ENCODE results near the gene SELENON. TPM values are rescaled to one million over a fixed set of nuclear protein-coding genes. Genes with fewer than 3 reads are reported as not detected.

Gene SELENON
- total and polyA plus RNA-seq, 2 of the 8 experiments (the other 6 are each of a cell fraction or from before 2014, with no cell fraction given): 43.0 to 77.6 TPM

DNA sequence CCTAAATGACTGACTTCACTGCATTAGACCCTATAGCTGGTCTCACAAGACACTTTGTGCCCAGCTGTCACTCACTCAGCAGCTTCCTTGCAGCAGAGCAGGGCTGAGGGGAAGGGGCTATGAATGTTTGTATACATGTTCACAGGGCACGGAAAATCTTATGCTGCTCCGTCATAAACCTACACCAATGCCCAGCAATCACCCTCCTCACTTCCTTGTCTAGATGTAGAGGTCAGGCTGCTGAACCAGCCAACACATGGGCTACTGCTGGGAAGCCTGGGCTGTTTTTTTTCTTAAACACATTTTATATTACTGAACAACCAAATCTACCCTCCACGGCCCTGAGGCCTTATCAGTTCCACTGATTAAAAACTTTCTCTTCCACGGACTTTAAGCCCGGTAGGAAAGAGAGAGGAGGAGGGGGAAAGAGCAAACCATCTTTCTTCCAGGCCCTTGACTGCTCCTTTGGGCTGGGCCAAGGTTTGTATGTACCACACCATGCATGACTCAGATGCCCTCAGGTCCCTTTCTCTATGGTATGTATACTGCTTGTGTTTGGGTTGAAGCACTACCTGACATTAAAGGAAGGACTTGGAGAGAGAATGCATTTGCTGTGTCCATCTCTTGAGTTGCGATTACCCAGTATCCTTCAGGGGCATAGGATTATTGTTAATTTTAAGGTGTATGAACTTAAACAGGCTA, 32.5 kb downstream of the SELENON start:
- Histone ChIP-seq H2AK5ac (ENCODE audit: low read depth, low read length) (no peak overlapping the region), H3K4me1 (replicated peaks in 1 of 4; ENCODE audit: control insufficient read depth in 3 of 4, insufficient read depth in 4 of 4, low read length in 3 of 4) (no peaks in the 10 kb centered on the region), H4K91ac (replicated peaks; ENCODE audit: insufficient read length, low read length) (no peak overlapping the region), H2BK5ac (ENCODE audit: low read depth, low read length) (no peak overlapping the region), H3K79me2 (ENCODE audit: control insufficient read depth in 1 of 2, insufficient read depth in 2 of 2, low read length in 2 of 2) (no peaks in the 10 kb centered on the region), H3K79me1 (ENCODE audit: low read depth, low read length) (no peaks in the 10 kb centered on the region; the same call in 1 of the 2 replicates), H3K27me3 (replicated peaks in 1 of 4; ENCODE audit: control insufficient read depth in 3 of 4, extremely low read depth in 1 of 4, insufficient read depth in 3 of 4, low read length in 3 of 4) (no peaks in the 10 kb centered on the region), H3K27ac (ENCODE audit: low read depth, low read length) (no peak overlapping the region), H3K36me3 (ENCODE audit: control insufficient read depth in 2 of 4, insufficient read depth in 4 of 4, low read length in 3 of 4) (peaks cover 23 to 89% (median 66%) of the 10 kb centered on the region in 4 experiments), H2BK20ac (ENCODE audit: low read length) (no peak overlapping the region), H3K9me3 (ENCODE audit: insufficient read depth in 2 of 2, low read depth in 1 of 2, low read length in 1 of 2) (no peaks in the 10 kb centered on the region), H2BK12ac (ENCODE audit: low read depth, low read length) (no peak overlapping the region), H2BK120ac (replicated peaks; ENCODE audit: low read depth, low read length) (no peak overlapping the region), H4K5ac (ENCODE audit: insufficient read length, low read depth, low read length) (no peak overlapping the region), H4K20me1 (replicated peaks in 1 of 2; ENCODE audit: control insufficient read depth in 1 of 2, insufficient read depth in 2 of 2, low read length in 2 of 2) (peaks cover 2 to 4% of the 10 kb centered on the region in 2 experiments), H3K14ac (ENCODE audit: insufficient read length) (no peak overlapping the region), H2AFZ (ENCODE audit: low read length) (no peak overlapping the region), H2BK15ac (ENCODE audit: low read length) (no peak overlapping the region), H3K4ac (replicated peaks; ENCODE audit: insufficient read length, low read depth, low read length) (no peak overlapping the region), H3K4me2 (ENCODE audit: insufficient read depth in 1 of 2, low read depth in 2 of 2, low read length in 2 of 2) (no peak overlapping the region), H3K23me2 (ENCODE audit: low read depth, low read length) (no peaks in the 10 kb centered on the region), H3K4me3 (ENCODE audit: extremely low read depth in 1 of 4, insufficient read depth in 2 of 4, low read depth in 3 of 4, low read length in 4 of 4) (no peak overlapping the region), H3K23ac (ENCODE audit: insufficient read length) (no peak overlapping the region), H3K18ac (ENCODE audit: extremely low read depth, low read length) (no peak overlapping the region), H4K8ac (ENCODE audit: extremely low read depth, insufficient read depth, low read length) (no peak overlapping the region), H3K9ac (replicated peaks in 1 of 4; ENCODE audit: extremely low read depth in 1 of 4, low read depth in 3 of 4, low read length in 3 of 4) (no peak overlapping the region), H3K56ac (replicated peaks; ENCODE audit: insufficient read length, low read depth, low read length) (no peak overlapping the region)
- FAIRE-seq (no peak), DNase-seq (ENCODE audit: low read depth in 1 of 2, low spot score in 2 of 2) (no peak)
- 92% methylated on average over 6 of the region's 6 CpGs; no CpG with 5 or more reads in 1 of the 2 experiments for WGBS, 2 experiments (ENCODE audit: extremely low coverage in 1 of 2, insufficient coverage in 1 of 2, insufficient read length in 1 of 2, insufficient replicate concordance in 2 of 2, low coverage in 1 of 2, low lambda C conversion rate in 2 of 2, missing lambda C conversion rate in 1 of 2)
- POLR2A ChIA-PET (ENCODE audit: partially characterized antibody): interaction anchor here (0.7 to 1.4 kb wide), 5 partner anchors 9 to 40 kb away, joined by 3 to 4 read pairs (median 3); partner anchors contain the start of gene MTFR1L
- CTCF ChIA-PET (ENCODE audit: partially characterized antibody): interaction anchor here (1.1 to 1.7 kb wide), 4 partner anchors 12 to 22 kb away, joined by 3 to 6 read pairs (median 4); no protein-coding TSS in a partner anchor
- TF ChIP-seq SP2 (IDR thresholded peaks at IDR 0.05; ENCODE audit: low read length) (no peak), SRF (IDR thresholded peaks at IDR 0.05; ENCODE audit: low read depth, low read length) (no peak), KDM5A (IDR thresholded peaks at IDR 0.05; ENCODE audit: low read length) (no peak), RFX5 (IDR thresholded peaks at IDR 0.05; ENCODE audit: borderline replicate concordance, low read depth, low read length) (no peak), POLR2AphosphoS5 (IDR thresholded peaks at IDR 0.05; ENCODE audit: low read depth, low read length) (no peak), CEBPB (IDR thresholded peaks at IDR 0.05; ENCODE audit: low read depth, low read length) (no peak), CBX5 (IDR thresholded peaks at IDR 0.05; ENCODE audit: low read depth, low read length) (no peak), TCF12 (IDR thresholded peaks at IDR 0.05; ENCODE audit: low read depth, low read length) (no peak), RNF2 (IDR thresholded peaks at IDR 0.05; ENCODE audit: borderline replicate concordance, low read depth, low read length, missing control alignments, poor library complexity, severe bottlenecking) (no peak), SUZ12 (IDR thresholded peaks at IDR 0.05; ENCODE audit: low read length) (no peak), NANOG (IDR thresholded peaks at IDR 0.05; ENCODE audit: insufficient read depth, low read depth, low read length, poor library complexity, severe bottlenecking) (no peak), CBX8 (IDR thresholded peaks at IDR 0.05; ENCODE audit: borderline replicate concordance, low read depth, low read length) (no peak), RAD21 (IDR thresholded peaks at IDR 0.05 in 1 of 2, conservative IDR thresholded peaks at IDR 0.05 in 1 of 2; ENCODE audit: low read depth in 2 of 2, low read length in 2 of 2) (no peak)

Data from H1 (cell line).